ENCODE measurements around the gene ZC3H12C.

GRCh38 chr11:110106713-110107274 is 13.6 kb downstream of the ZC3H12C start:
- TF ChIP-seq USF2 (IDR thresholded peaks at IDR 0.05; ENCODE audit: low read depth, low read length) (no peak), CTCF (conservative IDR thresholded peaks at IDR 0.05; ENCODE audit: low read depth, low read length) (no peak), MAZ (IDR thresholded peaks at IDR 0.05; ENCODE audit: borderline replicate concordance, low read depth, low read length) (no peak), MXI1 (IDR thresholded peaks at IDR 0.05; ENCODE audit: borderline replicate concordance, low read depth, low read length) (no peak), BHLHE40 (IDR thresholded peaks at IDR 0.05; ENCODE audit: low read depth, low read length) (no peak), ELK1 (IDR thresholded peaks at IDR 0.05; ENCODE audit: borderline replicate concordance, low read depth, low read length) (no peak), POLR2A (IDR thresholded peaks at IDR 0.05; ENCODE audit: low read depth, low read length) (no peak), RCOR1 (IDR thresholded peaks at IDR 0.05; ENCODE audit: insufficient replicate concordance, low read length) (no peak), RFX5 (IDR thresholded peaks at IDR 0.05; ENCODE audit: low read depth, low read length) (no peak), MAFK (IDR thresholded peaks at IDR 0.05; ENCODE audit: low read depth, low read length) (no peak), CEBPB (IDR thresholded peaks at IDR 0.05; ENCODE audit: low read depth, low read length) (no peak), SMC3 (IDR thresholded peaks at IDR 0.05; ENCODE audit: low read depth, low read length) (no peak)

Data from IMR-90 (cell line).